HG03520 (cell line): ENCODE measurements around the gene WDR55.
"Not testable (repeated sequence)": the region's sequence is repeated elsewhere in the genome, so short reads cannot be mapped to it uniquely, and the experiment has no call there.

Experiments used
- ATAC-seq: cut with Tn5 transposase; IDR thresholded peaks from one replicate; pipeline ENCODE4 v1.9.1; 2021; ENCODE audit warnings: mild to moderate bottlenecking, moderate library complexity; ENCODE audit not compliant: unreplicated experiment

WDR55 gene

DNA sequence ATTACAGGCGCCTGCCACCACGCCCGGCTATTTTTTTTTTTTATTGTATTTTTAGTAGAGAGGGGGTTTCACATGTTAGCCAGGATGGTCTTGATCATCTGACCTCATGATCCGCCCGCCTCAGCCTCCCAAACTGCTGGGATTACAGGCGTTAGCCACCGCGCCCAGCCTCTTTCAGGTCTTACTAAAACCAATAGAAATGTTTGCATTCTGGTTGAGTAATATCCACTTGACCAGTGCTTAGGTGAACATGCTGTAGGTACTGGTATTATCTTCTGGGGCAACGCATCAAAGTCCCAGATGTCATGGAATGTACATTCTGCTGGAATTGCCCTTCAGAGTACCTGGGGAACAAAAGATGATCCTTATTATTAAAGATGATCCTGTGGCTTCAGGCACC, 44.1 kb downstream of the WDR55 start:
- not testable (repeated sequence) for ATAC-seq

DNA sequence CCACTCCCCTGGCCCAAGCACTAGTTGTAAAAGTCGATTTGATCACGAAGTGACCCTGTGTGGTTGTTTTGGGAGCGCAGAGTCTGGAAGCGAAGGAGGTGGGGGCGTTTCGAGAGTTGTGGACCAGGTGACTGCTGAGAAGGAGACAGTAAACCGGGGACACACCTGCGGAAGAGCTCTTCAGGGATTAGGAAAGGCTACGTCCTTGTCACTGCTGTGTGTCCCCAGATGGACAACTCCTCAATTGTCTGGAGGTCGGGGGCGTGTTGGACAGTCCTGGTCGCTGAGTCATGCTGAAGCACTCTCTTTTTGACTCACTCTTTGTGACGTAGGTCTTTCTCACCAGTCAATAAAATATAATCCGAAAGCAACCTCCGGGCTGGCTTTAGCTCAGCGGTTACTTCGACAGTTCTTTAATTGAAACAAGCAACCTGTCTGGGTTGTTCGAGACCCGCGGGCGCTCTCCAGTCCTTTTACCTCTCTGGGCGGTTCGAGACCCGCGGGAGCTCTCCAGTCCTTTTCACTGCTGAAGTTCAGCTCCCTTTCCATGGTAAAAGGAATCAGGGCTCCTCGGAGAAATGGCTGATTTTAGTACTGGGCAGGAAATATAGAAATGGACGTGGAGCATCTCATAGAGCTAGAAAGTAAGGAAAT, 46.3 kb downstream of the WDR55 start:
- peak; percentile 92 for ATAC-seq

DNA sequence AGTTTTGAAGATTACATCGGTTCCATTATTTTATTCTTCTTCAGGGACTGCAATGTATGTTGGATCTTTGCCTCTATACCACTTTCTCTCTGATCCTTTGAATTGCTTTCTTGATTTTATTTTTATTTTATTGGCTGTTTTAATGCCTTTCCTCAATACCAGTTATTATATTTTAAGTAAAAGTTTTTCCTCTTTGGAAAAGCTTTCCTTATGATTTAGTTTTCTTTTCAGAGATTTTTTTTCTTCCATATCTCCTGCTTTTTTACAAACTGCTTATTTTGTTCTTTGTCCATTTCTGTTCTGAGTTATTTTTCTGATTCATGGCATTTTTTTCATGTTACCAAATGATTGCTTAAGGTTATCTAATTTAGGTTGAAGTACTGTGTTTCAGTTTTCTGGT, 47.1 kb downstream of the WDR55 start:
- no peak for ATAC-seq

DNA sequence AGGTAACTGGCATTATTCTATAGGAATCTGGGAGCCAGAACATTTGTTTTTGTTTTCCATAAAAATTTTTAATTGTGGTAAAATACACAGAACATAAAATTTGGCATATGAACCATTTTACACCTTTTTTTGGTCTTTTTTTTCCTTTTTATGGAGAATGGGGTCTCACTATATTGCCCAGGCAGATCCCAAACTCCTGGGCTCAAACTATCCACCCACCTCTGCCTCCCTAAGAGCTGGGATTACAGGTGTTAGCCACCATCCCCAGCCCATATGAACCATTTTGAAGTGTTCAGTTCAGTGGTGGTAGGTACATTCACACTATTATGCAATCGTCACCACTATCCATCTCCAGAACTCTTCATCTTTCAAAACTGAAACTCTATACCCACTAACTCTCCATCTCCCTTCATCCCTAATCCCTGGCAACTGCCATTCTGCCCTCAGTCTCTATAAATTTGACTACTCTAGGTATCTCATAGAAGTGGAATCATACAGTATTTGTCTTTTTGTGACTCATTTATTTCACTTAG, 48.9 kb downstream of the WDR55 start:
- ATAC-seq, result no peak

DNA sequence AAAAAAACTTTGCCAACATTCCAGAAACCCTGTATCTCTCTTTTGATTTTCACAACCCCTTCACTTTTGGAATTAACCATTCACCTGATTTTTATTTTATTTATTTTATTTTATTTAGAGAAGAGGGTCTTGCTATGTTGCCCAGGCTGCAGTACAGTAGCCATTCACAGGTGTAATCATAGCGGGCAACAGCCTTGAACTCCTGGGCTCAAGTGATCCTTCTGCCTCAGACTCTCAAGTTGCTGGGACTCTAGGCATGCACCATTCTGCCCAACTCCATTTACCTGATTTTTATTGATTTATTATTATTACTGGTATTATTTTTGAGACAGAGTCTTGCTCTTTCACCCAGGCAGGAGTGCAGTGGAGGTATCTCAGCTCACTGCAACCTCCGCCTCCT, 51.5 kb downstream of the WDR55 start:
- ATAC-seq, result not testable (repeated sequence)

DNA sequence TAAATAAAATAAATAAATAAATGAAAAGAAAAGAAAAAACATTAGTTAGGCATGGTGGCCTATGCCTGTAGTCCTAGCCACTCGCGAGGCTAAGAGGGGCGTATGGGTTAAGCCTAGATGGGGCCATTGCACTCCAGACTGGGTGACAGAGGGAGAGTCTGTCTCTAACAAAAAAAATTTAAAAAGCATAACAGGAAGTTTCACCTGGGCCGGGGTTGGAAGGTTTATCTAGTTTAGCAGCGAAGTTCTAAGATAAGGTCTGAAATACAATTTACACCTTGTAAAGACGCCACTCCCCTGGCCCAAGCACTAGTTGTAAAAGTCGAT, 53.5 kb downstream of the WDR55 start:
- no peak for ATAC-seq

DNA sequence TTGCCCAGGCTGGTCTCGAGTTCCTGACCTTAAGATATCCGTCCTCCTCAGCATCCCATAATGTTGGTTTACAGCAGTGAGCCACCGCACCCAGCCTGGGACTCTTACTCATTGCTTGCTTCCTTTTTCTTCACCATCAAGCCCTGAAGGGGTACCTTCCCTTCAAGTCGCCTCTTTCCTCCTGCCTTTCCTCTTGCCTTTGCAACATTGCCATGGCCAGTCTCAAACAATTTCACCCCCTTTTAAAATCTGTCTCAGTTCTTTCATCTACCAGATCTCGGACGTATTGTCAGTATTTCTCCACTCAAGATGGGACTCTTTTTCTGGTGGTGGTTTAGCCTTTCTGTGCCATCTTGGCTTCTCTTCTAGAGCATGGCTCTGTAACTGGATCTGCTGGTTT, 56.0 kb downstream of the WDR55 start:
- not testable (repeated sequence) for ATAC-seq

DNA sequence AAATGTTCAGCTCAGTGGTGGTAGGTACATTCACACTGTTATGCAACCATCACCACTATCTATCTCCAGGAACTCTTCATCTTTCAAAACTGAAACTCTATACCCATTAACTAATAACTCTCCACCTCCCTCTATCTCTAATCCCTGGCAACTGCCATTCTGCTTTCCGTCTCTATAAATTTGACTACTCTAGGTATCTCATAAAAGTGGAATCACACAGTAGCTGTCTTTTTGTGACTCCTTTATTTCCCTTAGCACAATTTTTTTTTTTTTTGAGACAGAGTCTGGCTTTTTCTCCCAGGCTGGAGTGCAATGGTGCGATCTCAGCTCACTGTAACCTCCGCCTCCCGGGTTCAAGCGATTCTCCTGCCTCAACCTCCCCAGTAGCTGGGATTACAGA, 56.7 kb downstream of the WDR55 start:
- ATAC-seq, result not testable (repeated sequence)
